ENCODE measurements around the gene PTPRH. TPM values are rescaled to one million over a fixed set of nuclear protein-coding genes. Genes with fewer than 3 reads are reported as not detected.

The PTPRH gene
- total RNA-seq, 4 donors from 2014 or later, result 0.42 to 2.7 (median 1.4) TPM

GRCh38 chr19:55153652-55154264 lies 55.5 kb downstream of the PTPRH start:
- peaks cover 0 to 97% (median 37%) of the 10 kb centered on the region in 4 donors for H3K27me3 ChIP-seq
- TF ChIP-seq EP300 (IDR thresholded peaks at IDR 0.05) (no peak), POLR2A (IDR thresholded peaks at IDR 0.05; ENCODE audit: low read depth) (no peak), POLR2AphosphoS5 (IDR thresholded peaks at IDR 0.05) (no peak)
- TF ChIP-seq, protein P1, sequence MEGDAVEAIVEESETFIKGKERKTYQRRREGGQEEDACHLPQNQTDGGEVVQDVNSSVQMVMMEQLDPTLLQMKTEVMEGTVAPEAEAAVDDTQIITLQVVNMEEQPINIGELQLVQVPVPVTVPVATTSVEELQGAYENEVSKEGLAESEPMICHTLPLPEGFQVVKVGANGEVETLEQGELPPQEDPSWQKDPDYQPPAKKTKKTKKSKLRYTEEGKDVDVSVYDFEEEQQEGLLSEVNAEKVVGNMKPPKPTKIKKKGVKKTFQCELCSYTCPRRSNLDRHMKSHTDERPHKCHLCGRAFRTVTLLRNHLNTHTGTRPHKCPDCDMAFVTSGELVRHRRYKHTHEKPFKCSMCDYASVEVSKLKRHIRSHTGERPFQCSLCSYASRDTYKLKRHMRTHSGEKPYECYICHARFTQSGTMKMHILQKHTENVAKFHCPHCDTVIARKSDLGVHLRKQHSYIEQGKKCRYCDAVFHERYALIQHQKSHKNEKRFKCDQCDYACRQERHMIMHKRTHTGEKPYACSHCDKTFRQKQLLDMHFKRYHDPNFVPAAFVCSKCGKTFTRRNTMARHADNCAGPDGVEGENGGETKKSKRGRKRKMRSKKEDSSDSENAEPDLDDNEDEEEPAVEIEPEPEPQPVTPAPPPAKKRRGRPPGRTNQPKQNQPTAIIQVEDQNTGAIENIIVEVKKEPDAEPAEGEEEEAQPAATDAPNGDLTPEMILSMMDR (IDR thresholded peaks at IDR 0.05), result no peak
- WGBS, result 90% methylated on average over 12 of the region's 12 CpGs
- no peaks in the 10 kb centered on the region for H3K9me3 ChIP-seq
- H3K27ac ChIP-seq (replicated peaks in 1 of 4), result no peak overlapping the region
- intact Hi-C loops (cut with DNase I), result no loop called here
- H3K4me1 ChIP-seq, result peaks cover 0 to 15% (median 11%) of the 10 kb centered on the region in 4 donors
- peaks cover 0 to 38% (median 0%) of the 10 kb centered on the region in 4 donors for H3K36me3 ChIP-seq
- H3K4me3 ChIP-seq, result no peak overlapping the region
- no peak for DNase-seq (ENCODE audit: extremely low spot score)

GRCh38 chr19:55152017-55152416 lies 57.3 kb downstream of the PTPRH start:
- Histone ChIP-seq H3K9me3 (no peaks in the 10 kb centered on the region), H3K36me3 (peaks cover 0 to 38% (median 0%) of the 10 kb centered on the region in 4 donors), H3K4me3 (no peak overlapping the region), H3K4me1 (peaks cover 0 to 14% (median 11%) of the 10 kb centered on the region in 4 donors), H3K27ac (replicated peaks in 1 of 4) (no peak overlapping the region), H3K27me3 (peaks cover 0 to 97% (median 31%) of the 10 kb centered on the region in 4 donors)
- intact Hi-C loops (cut with DNase I), result no loop called here
- DNase-seq (ENCODE audit: extremely low spot score), result no peak
- TF ChIP-seq EP300 (IDR thresholded peaks at IDR 0.05) (no peak), POLR2AphosphoS5 (IDR thresholded peaks at IDR 0.05) (no peak), POLR2A (IDR thresholded peaks at IDR 0.05; ENCODE audit: low read depth) (no peak)
- TF ChIP-seq, protein P1 (IDR thresholded peaks at IDR 0.05), result no peak

- WGBS, result 9% methylated on average over 13 of the region's 18 CpGs
- no peak for DNase-seq (ENCODE audit: extremely low spot score)
- peaks cover 0 to 97% (median 40%) of the 10 kb centered on the region in 4 donors for H3K27me3 ChIP-seq
Measured at GRCh38 chr19:55149078-55150003, 60.0 kb downstream of the PTPRH start, which contains the start of gene TNNT1. Gene TNNT1 (minus strand): TSS chr19:55149206. CDS start chr19:55147157, 2,049 bp downstream.

GRCh38 chr19:55147545-55148251 lies 61.6 kb downstream of the PTPRH start:
- H3K4me1 ChIP-seq, result peaks cover 9 to 17% (median 15%) of the 10 kb centered on the region in 4 donors
- peaks cover 0 to 16% (median 0%) of the 10 kb centered on the region in 4 donors for H3K36me3 ChIP-seq
- intact Hi-C loops (cut with DNase I), result loop anchor here (10.0 kb wide), 1 partner anchor 267 kb away; no protein-coding TSS in a partner anchor
- H3K27ac ChIP-seq (replicated peaks in 1 of 4), result no peak overlapping the region
- H3K27me3 ChIP-seq, result peaks cover 0 to 97% (median 46%) of the 10 kb centered on the region in 4 donors
- no peak for DNase-seq (ENCODE audit: extremely low spot score)
- H3K9me3 ChIP-seq, result no peaks in the 10 kb centered on the region
- TF ChIP-seq EP300 (IDR thresholded peaks at IDR 0.05), result no peak
- TF ChIP-seq, protein P1 (IDR thresholded peaks at IDR 0.05), result no peak
- TF ChIP-seq POLR2A (IDR thresholded peaks at IDR 0.05; ENCODE audit: low read depth), result no peak
- TF ChIP-seq POLR2AphosphoS5 (IDR thresholded peaks at IDR 0.05), result no peak
- 22% methylated on average over 7 of the region's 9 CpGs for WGBS
- no peak overlapping the region for H3K4me3 ChIP-seq

More at GRCh38 chr19:55149078-55150003, 60.0 kb downstream of the PTPRH start, which contains the start of gene TNNT1:
- H3K36me3 ChIP-seq, result peaks cover 0 to 33% (median 0%) of the 10 kb centered on the region in 4 donors
- H3K4me1 ChIP-seq, result peaks cover 9 to 17% (median 15%) of the 10 kb centered on the region in 4 donors
- no peak within 1 kb of the TSS for H3K27ac ChIP-seq (replicated peaks in 1 of 4)
- intact Hi-C loops (cut with DNase I), result loop anchor here (10.0 kb wide), 1 partner anchor 265 kb away; no protein-coding TSS in a partner anchor
- TF ChIP-seq POLR2A (IDR thresholded peaks at IDR 0.05; ENCODE audit: low read depth) (peak; percentile 21), EP300 (IDR thresholded peaks at IDR 0.05) (no peak)
- H3K9me3 ChIP-seq, result no peaks in the 10 kb centered on the region
- no peak within 1 kb of the TSS for H3K4me3 ChIP-seq
